Stimulated activated CD4-positive, alpha-beta T cell treated with anti-CD3 and anti-CD28 coated beads, Interleukin-12 subunit alpha, Interleukin-12 subunit beta, amount 100 ng/mL, for 24 hours (primary cell): ENCODE results near the gene CEP72.
"Not testable (repeated sequence)": the region's sequence is repeated elsewhere in the genome, so short reads cannot be mapped to it uniquely, and the experiment has no call there.

Source experiments
- DNase-seq, 2 experiments: peaks; one replicate each; pipeline ENCODE4 v3.0.0-alpha.2; 2020; ENCODE audit warnings: low read depth in 2 of 2

CEP72 gene

DNA sequence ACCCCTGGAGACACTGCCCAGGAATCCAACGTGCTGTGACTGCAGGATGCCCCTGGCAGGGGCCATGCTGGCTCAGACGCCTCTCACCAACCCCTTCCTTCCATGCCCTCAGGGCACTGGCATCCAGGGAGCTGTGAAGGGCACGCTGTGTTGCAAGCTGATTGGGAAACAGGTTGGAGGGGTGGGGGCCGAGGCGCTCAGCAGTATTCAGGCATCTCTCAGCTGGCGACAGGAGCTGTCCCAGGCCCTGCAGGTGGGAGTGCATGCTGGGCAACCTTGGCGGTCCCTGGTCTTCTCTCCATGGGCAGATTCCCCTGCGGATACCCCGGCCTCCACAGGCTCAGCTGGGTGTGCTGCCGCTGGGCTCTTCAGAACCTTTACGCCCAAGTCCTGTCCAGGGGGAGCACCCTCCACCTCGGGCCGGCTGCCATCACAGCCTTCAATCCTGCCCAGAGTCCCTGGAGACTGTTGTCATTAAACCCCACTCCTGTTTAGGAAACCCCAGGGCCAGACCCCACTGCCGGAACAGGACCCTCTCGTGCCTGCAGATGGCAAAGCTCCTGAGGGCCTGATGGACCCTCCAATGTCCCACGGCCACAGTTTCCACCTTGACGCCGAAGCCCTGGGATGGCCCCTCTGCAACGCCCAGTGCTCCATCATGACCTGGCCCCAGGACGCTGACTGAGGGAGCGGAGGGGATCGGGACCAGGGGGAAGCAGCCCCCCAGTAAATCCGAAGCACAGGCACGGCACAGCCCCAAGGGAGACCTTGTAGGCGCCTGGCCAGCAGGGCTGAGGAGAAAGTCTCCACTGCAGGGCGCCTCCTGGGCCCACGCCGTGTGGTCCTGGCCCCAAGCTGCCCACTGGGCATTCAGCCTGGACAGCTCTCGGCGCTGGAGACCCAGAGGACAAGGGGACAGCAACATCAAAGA, 71.7 kb downstream of the CEP72 start:
- DNase-seq = no peak

GRCh38 chr5:684751-685216, 72.6 kb downstream of the CEP72 start:
- DNase-seq = no peak

GRCh38 chr5:685262-686171, 73.4 kb downstream of the CEP72 start:
- DNase-seq = no peak

DNA sequence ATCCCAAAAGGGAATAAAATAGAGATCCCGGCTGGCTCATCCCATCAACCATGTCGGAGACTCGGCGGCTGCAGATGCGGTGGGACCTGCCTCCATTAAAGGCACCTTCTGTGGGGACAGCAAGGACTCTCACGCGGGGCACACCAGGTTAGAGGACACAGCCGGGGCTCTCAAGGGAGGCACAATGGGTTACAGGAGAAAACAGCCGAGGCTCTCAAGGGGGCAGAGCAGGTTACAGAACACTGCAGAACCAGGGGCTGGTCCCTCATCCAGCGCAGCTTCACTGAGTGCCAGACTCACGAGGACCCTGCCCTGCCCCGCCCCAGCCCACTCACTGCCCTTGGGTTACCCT, 74.0 kb downstream of the CEP72 start:
- not testable (repeated sequence) for DNase-seq

- DNase-seq = not testable (repeated sequence)
Measured at GRCh38 chr5:686936-687335, 74.8 kb downstream of the CEP72 start.

- not testable (repeated sequence) for DNase-seq
Measured at GRCh38 chr5:688348-689010, 76.3 kb downstream of the CEP72 start.

- not testable (repeated sequence) for DNase-seq
Measured at GRCh38 chr5:690293-690692, 78.2 kb downstream of the CEP72 start.

GRCh38 chr5:691049-691448, 78.9 kb downstream of the CEP72 start:
- not testable (repeated sequence) for DNase-seq

DNA sequence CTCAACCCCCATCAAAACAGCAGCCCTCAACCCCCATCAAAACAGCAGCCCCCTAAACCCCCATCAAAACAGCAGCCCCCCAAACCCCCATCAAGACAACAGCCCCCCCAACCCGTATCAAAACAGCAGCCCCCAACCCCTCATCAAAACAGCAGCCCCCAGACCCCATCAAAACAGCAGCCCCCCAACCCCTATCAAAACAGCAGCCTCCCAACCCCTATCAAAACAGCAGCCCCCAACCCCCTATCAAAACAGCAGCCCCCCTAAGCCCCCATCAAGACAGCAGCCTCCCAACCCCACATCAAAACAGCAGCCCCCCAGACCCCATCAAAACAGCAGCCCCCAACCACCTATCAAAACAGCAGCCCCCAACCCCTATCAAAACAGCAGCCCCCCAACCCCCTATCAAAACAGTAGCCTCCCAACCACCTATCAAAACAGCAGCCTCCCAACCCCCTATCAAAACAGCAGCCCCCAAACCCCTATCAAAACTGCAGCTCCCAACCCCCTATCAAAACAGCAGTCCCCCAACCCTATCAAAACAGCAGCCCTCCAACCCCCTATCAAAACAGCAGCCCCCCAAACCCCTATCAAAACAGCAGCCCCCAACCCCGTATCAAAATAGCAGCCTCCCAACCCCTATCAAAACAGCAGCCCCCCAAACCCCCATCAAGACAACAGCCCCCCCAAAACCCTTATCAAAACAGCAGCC, 79.8 kb downstream of the CEP72 start:
- no peak for DNase-seq

- not testable (repeated sequence) for DNase-seq
Measured at GRCh38 chr5:692529-693041, 80.4 kb downstream of the CEP72 start.

GRCh38 chr5:693271-694041, 81.3 kb downstream of the CEP72 start, which contains the start of gene TPPP:
TSS of gene TPPP (minus strand) at chr5:693352. CDS start at chr5:678060, 15,292 bp downstream.
- peak; percentile 60 to 75 for DNase-seq

- DNase-seq = not testable (repeated sequence)
Measured at GRCh38 chr5:694042-694431, 81.9 kb downstream of the CEP72 start.

DNA sequence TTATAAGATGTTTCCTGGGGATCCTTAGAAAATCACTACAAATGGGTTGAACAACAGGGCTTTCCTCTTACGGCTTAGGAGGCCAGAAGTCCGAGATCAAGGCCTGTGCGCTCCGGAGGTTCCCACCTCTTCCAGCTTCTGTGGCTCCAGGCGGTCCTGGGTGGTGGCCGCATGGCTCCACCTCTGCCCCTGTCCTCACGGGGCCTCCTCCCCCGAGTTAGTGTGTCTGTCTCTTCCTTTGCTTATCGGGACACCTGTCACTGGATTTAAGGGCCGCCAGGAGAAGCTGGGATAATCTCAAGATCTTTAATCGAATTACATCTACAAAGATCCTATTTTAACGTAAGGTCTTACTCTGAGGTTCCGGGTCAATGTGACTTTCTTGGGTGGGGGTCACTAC, 83.3 kb downstream of the CEP72 start:
- DNase-seq = not testable (repeated sequence)

GRCh38 chr5:696191-696590, 84.1 kb downstream of the CEP72 start:
- not testable (repeated sequence) for DNase-seq

DNA sequence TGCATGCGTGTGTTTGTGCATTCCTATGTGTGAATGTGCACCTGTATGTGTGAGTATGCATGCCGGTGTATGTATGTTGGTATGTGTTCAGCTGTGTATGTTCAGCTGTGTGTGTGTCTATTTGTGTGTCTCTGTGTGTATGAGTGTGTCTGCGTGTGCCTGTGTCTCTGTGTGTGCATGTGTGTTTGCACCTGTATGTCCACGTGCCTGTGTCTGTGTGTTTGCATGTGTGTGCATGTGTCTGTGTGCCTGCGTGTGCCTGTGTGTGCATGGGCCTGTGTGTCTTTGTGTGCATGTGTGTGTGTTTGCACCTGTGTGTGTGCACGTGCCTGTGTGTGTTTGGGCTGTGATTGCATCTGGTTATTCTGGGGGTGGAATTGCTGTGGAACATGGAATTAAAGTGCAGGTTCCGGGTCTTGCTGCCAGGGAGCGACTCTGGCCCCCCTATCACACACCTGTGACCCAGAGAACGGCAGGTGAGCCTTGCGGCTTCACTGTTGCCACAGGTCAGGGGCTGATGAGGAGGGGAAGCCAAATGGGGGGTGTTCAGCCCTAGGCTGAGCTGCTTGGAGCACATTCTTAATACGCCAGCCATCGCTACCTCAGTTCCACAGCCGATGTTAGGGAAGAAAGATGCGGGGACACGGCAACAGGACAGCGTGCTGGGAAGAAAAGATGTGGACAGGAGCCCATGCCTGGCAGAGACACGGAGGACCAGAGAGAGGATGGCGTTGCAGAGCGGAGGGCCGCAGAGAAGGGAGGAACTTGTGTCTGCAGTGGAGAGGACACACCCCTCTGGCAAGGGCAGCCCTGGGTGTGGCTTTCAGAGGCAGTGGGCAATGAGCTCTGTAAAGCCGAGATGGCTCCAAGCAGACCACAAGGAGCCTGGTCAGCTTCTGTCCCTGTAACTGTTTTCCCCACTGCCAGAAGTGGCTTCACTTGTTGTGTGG, 84.9 kb downstream of the CEP72 start:
- DNase-seq = not testable (repeated sequence)
